Lung (tissue), 12 donors: ENCODE results near the gene CYP4X1. TPM values are rescaled to one million over a fixed set of nuclear protein-coding genes. Genes with fewer than 3 reads are reported as not detected.

ENCODE experiments used
- ATAC-seq: fragments of 200-7000 bp; cut with Tn5 transposase; one replicate; pipeline ENCODE4 v1.9.1; 2020; ENCODE audit warnings: moderate number of reproducible peaks; ENCODE audit not compliant: insufficient read depth, low FRiP score
- DNase-seq, 3 donors: peaks; one replicate each; pipeline ENCODE4 v3.0.0-alpha.2; 2013 to 2017
- H3K27ac ChIP-seq, 2 donors: one replicate each; pipeline ENCODE4 v1.5.1; 2013; ENCODE audit warnings: mild to moderate bottlenecking in 2 of 2, moderate library complexity in 2 of 2, control low read depth in 1 of 2, inconsistent platforms in 1 of 2, low read depth in 1 of 2, low read length in 1 of 2
- H3K27me3 ChIP-seq, 3 donors: one replicate each; pipeline ENCODE4 v1.5.1; 2013; ENCODE audit warnings: low read length in 2 of 3; ENCODE audit not compliant: control insufficient read depth in 3 of 3, insufficient read depth in 3 of 3
- H3K36me3 ChIP-seq, 4 donors: one replicate each; pipeline ENCODE4 v1.5.1; 2013; ENCODE audit warnings: low read length in 4 of 4, mild to moderate bottlenecking in 1 of 4, moderate library complexity in 1 of 4; ENCODE audit not compliant: control insufficient read depth in 4 of 4, insufficient read depth in 4 of 4
- H3K4me1 ChIP-seq, 5 donors: one replicate each; pipeline ENCODE4 v1.5.1; 2013; ENCODE audit warnings: low read length in 5 of 5, mild to moderate bottlenecking in 2 of 5, moderate library complexity in 1 of 5; ENCODE audit not compliant: control insufficient read depth in 5 of 5, insufficient read depth in 5 of 5
- H3K4me3 ChIP-seq: one replicate; pipeline ENCODE4 v1.5.1; 2013; ENCODE audit warnings: mild to moderate bottlenecking, control low read depth, moderate library complexity
- H3K9ac ChIP-seq, 2 donors: one replicate each; pipeline ENCODE4 v1.5.1; 2013; ENCODE audit warnings: low read length in 2 of 2, control low read depth in 1 of 2; ENCODE audit not compliant: insufficient read depth in 1 of 2
- H3K9me3 ChIP-seq, 4 donors: one replicate each; pipeline ENCODE4 v1.5.1; 2013; ENCODE audit warnings: low read length in 3 of 4, mild to moderate bottlenecking in 1 of 4, moderate library complexity in 1 of 4; ENCODE audit not compliant: control insufficient read depth in 4 of 4, insufficient read depth in 3 of 4
- WGBS, 2 donors: extraction: QIAGEN DNeasy Blood & Tissue Kit; methylation state at CpG; one replicate each; pipeline ENCODE4 v1.1.7; 2013; 5-methylcytosine and 5-hydroxymethylcytosine counted together
- polyA plus RNA-seq, 2 donors: library from polyadenylated mRNA; stranded (reverse); fragments of 200-250 nt; gene quantifications; one replicate each; pipeline ENCODE4 v1.2.1, GENCODE V29; 2013
- total RNA-seq, 2 donors: library from RNA; depleted of rRNA in 1 of 2; stranded (reverse); fragments of >200 nt in 1 of 2; gene quantifications; one replicate each; pipeline ENCODE4 v1.2.1, GENCODE V29; 2014 to 2021
- TF ChIP-seq, protein P1 (sequence below): IDR thresholded peaks from 2 replicates; pipeline ENCODE4 v1.5.1; 2012; ENCODE audit warnings: mild to moderate bottlenecking; ENCODE audit errors: control extremely low read depth, extremely low read depth
- donor health status: control.
- donor health status: control.
- donor health status: Bipolar disorder and iron deficiency.
- donor health status: healthy.
- donor health status: DM: yes; HTN: yes; CAD: no.

CYP4X1 gene
- total and polyA plus RNA-seq, 4 donors: 7.2 to 23.5 (median 16.7) TPM

DNA sequence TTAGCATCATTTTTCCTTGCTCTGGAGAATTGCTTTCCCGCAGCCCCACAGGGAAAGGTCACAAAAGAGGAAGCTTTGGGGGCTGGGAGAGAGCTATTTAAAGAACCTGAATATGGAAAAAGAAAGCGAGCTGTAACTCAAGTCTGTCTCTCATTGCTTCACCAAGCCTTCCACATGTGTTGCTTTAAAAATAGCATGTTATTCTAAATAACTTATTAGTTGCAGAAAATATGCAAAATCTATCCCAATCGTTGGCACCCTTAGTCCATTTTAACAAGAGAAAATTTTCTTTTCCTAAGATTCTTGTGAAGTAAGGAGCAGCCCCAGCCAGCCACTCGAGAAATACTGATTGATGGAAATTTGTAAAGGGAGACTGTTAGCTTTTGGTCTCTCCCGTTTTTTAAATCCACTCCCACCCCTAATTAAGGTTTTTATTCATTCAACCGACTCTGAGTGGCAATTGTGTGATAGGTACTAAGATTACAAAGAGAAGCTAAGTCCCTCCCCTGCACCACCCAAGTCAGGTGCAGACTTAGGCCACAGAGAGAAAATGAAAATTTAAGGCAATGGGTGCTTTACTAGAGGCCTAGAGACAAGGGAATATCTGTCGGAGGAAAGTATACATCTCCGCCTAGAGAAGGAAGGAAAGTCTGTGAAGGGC is 802 bp downstream of the CYP4X1 start:
- Histone ChIP-seq H3K27ac (no peak overlapping the region), H3K36me3 (no peaks in the 10 kb centered on the region), H3K4me3 (peak overlapping the region; percentile 37), H3K4me1 (peaks cover 0 to 4% (median 0%) of the 10 kb centered on the region in 5 donors), H3K9me3 (no peaks in the 10 kb centered on the region), H3K27me3 (peaks cover 0 to 22% (median 21%) of the 10 kb centered on the region in 3 donors), H3K9ac (no peak overlapping the region)
- 31 to 36% methylated on average over 8 of the region's 8 CpGs for WGBS, 2 donors
- TF ChIP-seq, protein P1, sequence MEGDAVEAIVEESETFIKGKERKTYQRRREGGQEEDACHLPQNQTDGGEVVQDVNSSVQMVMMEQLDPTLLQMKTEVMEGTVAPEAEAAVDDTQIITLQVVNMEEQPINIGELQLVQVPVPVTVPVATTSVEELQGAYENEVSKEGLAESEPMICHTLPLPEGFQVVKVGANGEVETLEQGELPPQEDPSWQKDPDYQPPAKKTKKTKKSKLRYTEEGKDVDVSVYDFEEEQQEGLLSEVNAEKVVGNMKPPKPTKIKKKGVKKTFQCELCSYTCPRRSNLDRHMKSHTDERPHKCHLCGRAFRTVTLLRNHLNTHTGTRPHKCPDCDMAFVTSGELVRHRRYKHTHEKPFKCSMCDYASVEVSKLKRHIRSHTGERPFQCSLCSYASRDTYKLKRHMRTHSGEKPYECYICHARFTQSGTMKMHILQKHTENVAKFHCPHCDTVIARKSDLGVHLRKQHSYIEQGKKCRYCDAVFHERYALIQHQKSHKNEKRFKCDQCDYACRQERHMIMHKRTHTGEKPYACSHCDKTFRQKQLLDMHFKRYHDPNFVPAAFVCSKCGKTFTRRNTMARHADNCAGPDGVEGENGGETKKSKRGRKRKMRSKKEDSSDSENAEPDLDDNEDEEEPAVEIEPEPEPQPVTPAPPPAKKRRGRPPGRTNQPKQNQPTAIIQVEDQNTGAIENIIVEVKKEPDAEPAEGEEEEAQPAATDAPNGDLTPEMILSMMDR: no peak
- ATAC-seq (no peak), DNase-seq (peak in 1 of 3 donors; percentile 6)

DNA sequence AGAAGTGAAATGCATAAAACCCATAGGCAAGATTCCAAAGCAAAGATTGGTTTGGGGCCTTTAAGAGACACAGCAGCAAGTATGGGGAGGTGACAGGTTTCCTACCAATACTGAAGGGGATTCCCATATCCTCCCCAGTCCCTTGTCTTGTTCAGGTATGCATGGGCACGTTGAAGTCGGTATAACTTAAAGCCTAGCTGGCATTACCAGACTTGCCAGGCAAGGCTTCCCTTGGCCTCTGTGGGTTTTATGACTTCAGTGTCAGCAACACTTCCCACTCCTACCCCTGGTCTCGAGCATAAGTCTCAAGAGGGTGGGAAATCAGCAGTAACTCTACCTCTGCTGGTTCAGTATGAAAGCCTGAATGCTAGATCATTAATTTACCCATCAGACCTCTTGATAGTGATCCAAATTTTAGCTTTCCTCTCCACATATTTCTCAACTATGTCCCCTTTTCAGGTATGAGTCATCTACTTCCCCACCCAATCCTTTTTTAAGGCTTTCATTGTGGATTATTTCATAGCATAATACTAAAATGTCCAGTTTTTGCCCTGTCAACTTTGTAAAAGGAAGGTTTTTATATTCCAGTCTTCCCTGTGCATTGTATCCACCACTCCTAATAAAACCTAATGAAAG is 6.8 kb downstream of the CYP4X1 start:
- peaks cover 0 to 2% (median 0%) of the 10 kb centered on the region in 4 donors for H3K36me3 ChIP-seq
- 56 to 83% methylated on average over 3 of the region's 3 CpGs for WGBS, 2 donors
- H3K9ac ChIP-seq: no peak overlapping the region
- H3K9me3 ChIP-seq: no peaks in the 10 kb centered on the region
- peaks cover 0 to 3% (median 0%) of the 10 kb centered on the region in 3 donors for H3K27me3 ChIP-seq
- TF ChIP-seq, protein P1: no peak
- H3K27ac ChIP-seq: peak overlapping the region in 1 of 2 donors; percentile 67
- peaks cover 0 to 2% (median 0%) of the 10 kb centered on the region in 5 donors for H3K4me1 ChIP-seq
- H3K4me3 ChIP-seq: no peak overlapping the region
- ATAC-seq: no peak
- DNase-seq: no peak

DNA sequence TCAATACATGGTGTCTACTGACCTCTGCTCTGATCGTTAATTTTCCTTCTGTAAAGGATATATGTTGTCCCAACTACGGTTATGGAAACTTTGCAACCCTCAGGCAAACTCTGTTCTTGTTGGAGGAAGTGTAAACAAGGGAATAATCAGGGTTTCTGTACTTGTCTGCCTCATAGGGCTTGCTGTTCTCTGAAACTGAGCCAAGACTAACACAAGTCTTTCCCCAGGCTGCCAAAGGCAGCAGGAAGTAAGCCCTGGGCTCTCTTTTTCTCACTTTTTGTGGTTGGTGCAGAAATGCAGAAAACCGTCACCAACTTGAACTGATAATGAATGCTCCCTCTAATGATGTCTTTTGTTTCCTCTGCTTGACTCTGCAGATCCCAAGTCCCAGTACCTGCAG is 7.6 kb downstream of the CYP4X1 start:
- Histone ChIP-seq H3K9me3 (peaks cover 0 to 2% (median 0%) of the 10 kb centered on the region in 4 donors), H3K4me1 (peaks cover 0 to 2% (median 0%) of the 10 kb centered on the region in 5 donors), H3K36me3 (peaks cover 0 to 2% (median 0%) of the 10 kb centered on the region in 4 donors), H3K9ac (no peak overlapping the region), H3K4me3 (no peak overlapping the region), H3K27ac (peak overlapping the region; percentile 40 to 41), H3K27me3 (no peaks in the 10 kb centered on the region)
- ATAC-seq: no peak
- TF ChIP-seq, protein P1: no peak
- DNase-seq: peak in 1 of 3 donors; percentile 40
- 29 to 49% methylated on average over 3 of the region's 3 CpGs for WGBS, 2 donors
